ENCODE results near the gene TWIST1.

TWIST1 gene

GRCh38 chr7:19117091-19117869 lies at the start of gene TWIST1:
TWIST1 (minus strand) TSS chr7:19117636; CDS start chr7:19117321, 315 bp downstream.
- DNase-seq (ENCODE audit: low read depth) = no peak

- no peak for DNase-seq (ENCODE audit: low read depth)
These were observed 44.2 kb upstream of the TWIST1 start for GRCh38 chr7:19161671-19162070.

- DNase-seq (ENCODE audit: low read depth) = no peak
These were observed 29.3 kb upstream of the TWIST1 start for GRCh38 chr7:19146699-19147098.

- DNase-seq (ENCODE audit: low read depth) = no peak
These were observed 28.1 kb upstream of the TWIST1 start for GRCh38 chr7:19145434-19146115.

GRCh38 chr7:19144661-19145433 lies 27.4 kb upstream of the TWIST1 start, which contains the start of gene FERD3L:
FERD3L (minus strand) TSS chr7:19145421; CDS start chr7:19145362, 59 bp downstream.
- no peak for DNase-seq (ENCODE audit: low read depth)

- no peak for DNase-seq (ENCODE audit: low read depth)
These were observed 26.6 kb upstream of the TWIST1 start for GRCh38 chr7:19143881-19144574.

GRCh38 chr7:19139706-19140327 lies 22.4 kb upstream of the TWIST1 start:
- DNase-seq (ENCODE audit: low read depth) = no peak

GRCh38 chr7:19133886-19134285 lies 16.4 kb upstream of the TWIST1 start:
- DNase-seq (ENCODE audit: low read depth) = no peak

GRCh38 chr7:19133390-19133789 lies 16.0 kb upstream of the TWIST1 start:
- DNase-seq (ENCODE audit: low read depth) = no peak

- no peak for DNase-seq (ENCODE audit: low read depth)
These were observed 11.4 kb upstream of the TWIST1 start for GRCh38 chr7:19128856-19129255.

GRCh38 chr7:19121977-19122588 lies 4.6 kb upstream of the TWIST1 start:
- DNase-seq (ENCODE audit: low read depth) = no peak

- no peak for DNase-seq (ENCODE audit: low read depth)
These were observed 2.5 kb upstream of the TWIST1 start for GRCh38 chr7:19119870-19120486.

- no peak for DNase-seq (ENCODE audit: low read depth)
These were observed 1.9 kb upstream of the TWIST1 start for GRCh38 chr7:19119372-19119771.

GRCh38 chr7:19118636-19119371 lies 1.4 kb upstream of the TWIST1 start:
- no peak for DNase-seq (ENCODE audit: low read depth)

GRCh38 chr7:19117870-19118608 lies 603 bp upstream of the TWIST1 start:
- DNase-seq (ENCODE audit: low read depth) = no peak

GRCh38 chr7:19116121-19117090 lies 1.0 kb downstream of the TWIST1 start:
- DNase-seq (ENCODE audit: low read depth) = no peak

GRCh38 chr7:19114551-19114855 lies 2.9 kb downstream of the TWIST1 start:
- DNase-seq (ENCODE audit: low read depth) = no peak

GRCh38 chr7:19113855-19114550 lies 3.4 kb downstream of the TWIST1 start:
- DNase-seq (ENCODE audit: low read depth) = no peak
